B cell (primary cell): ENCODE data around the gene ERN2. TPM values are rescaled to one million over a fixed set of nuclear protein-coding genes. Genes with fewer than 3 reads are reported as not detected.

Experiments used
- ATAC-seq: fragments of 200-7000 bp; cut with Tn5 transposase; one replicate; pipeline ENCODE4 v1.10.0; 2021; ENCODE audit warnings: low read depth, mild to moderate bottlenecking, moderate number of reproducible peaks, moderate library complexity
- CTCF ChIA-PET: fragments of 350-600 bp; sonication (Branson Sonifier 250); formaldehyde crosslinking; loops from one replicate; lab custom pipeline; 2021; ENCODE audit warnings: antibody characterized with exemption, inconsistent platforms; lab: Charles Lee
- POLR2A ChIA-PET: fragments of 350-600 bp; sonication (Branson Sonifier 250); formaldehyde crosslinking; loops from one replicate; lab custom pipeline; 2021; ENCODE audit warnings: antibody characterized with exemption; lab: Charles Lee
- DNase-seq: peaks from one replicate; pipeline ENCODE4 v3.0.0; 2013
- H2AFZ ChIP-seq: 2 replicates; pipeline ENCODE4 v1.6.1; 2012; ENCODE audit warnings: mild to moderate bottlenecking, low read depth, low read length; ENCODE audit not compliant: insufficient read depth, poor library complexity, severe bottlenecking
- H3K27ac ChIP-seq, 2 donors: 1 replicate in 1 of 2; 2 replicates in 1 of 2; pipeline ENCODE4 v1.5.1; 2012 to 2013; ENCODE audit warnings: low read length in 2 of 2, mild to moderate bottlenecking in 2 of 2, moderate library complexity in 1 of 2
- H3K27me3 ChIP-seq, 4 experiments: fragments of 200-600 bp in 1 of 4; sonication (generic) in 1 of 4; replicated peaks in 1 of 4; 1 replicate in 2 of 4; 2 replicates in 2 of 4; pipeline versions ENCODE4 v1.6.1 to v1.7.0; 2013 to 2016; ENCODE audit warnings: low read length in 3 of 4, mild to moderate bottlenecking in 2 of 4, mixed read lengths in 1 of 4, moderate library complexity in 1 of 4; ENCODE audit not compliant: insufficient read depth in 4 of 4, control insufficient read depth in 3 of 4; ENCODE audit errors: control extremely low read depth in 1 of 4
- H3K36me3 ChIP-seq, 2 experiments: replicated peaks in 1 of 2; 1 replicate in 1 of 2; 2 replicates in 1 of 2; pipeline versions ENCODE4 v1.6.1 to v1.7.1; 2013; ENCODE audit warnings: low read length in 1 of 2; ENCODE audit not compliant: insufficient read depth in 2 of 2, control insufficient read depth in 1 of 2; ENCODE audit errors: control extremely low read depth in 1 of 2, extremely low read depth in 1 of 2
- H3K4me1 ChIP-seq, 2 donors: fragments of 200-600 bp in 1 of 2; sonication (generic) in 1 of 2; 1 replicate in 1 of 2; 2 replicates in 1 of 2; pipeline versions ENCODE4 v1.5.1 to v1.6.1; 2013 to 2017; ENCODE audit warnings: low read length in 2 of 2; ENCODE audit not compliant: control insufficient read depth in 2 of 2, insufficient read depth in 2 of 2
- H3K4me2 ChIP-seq: replicated peaks from 2 replicates; pipeline ENCODE3; 2012; ENCODE audit warnings: mild to moderate bottlenecking, low read depth, low read length; ENCODE audit not compliant: poor library complexity, severe bottlenecking
- H3K4me3 ChIP-seq, 5 experiments: fragments of 200-600 bp in 1 of 5; sonication (generic) in 1 of 5; 1 replicate in 3 of 5; 2 replicates in 2 of 5; pipeline versions ENCODE4 v1.5.1 to v1.7.0; 2011 to 2016; ENCODE audit warnings: low read length in 4 of 5, mild to moderate bottlenecking in 4 of 5, low read depth in 2 of 5, control low read depth in 1 of 5, moderate library complexity in 1 of 5; ENCODE audit not compliant: insufficient read depth in 1 of 5; ENCODE audit errors: control extremely low read depth in 1 of 5, extremely low read depth in 1 of 5
- H3K79me2 ChIP-seq: fragments of 200-600 bp; sonication (generic); one replicate; pipeline ENCODE4 v1.6.0; 2016; ENCODE audit warnings: low read length; ENCODE audit not compliant: control insufficient read depth, insufficient read depth
- H3K9ac ChIP-seq: fragments of 200-600 bp; sonication (generic); 2 replicates; pipeline ENCODE4 v1.6.1; 2017; ENCODE audit warnings: mild to moderate bottlenecking, low read length, moderate library complexity
- H3K9me3 ChIP-seq, 3 donors: one replicate each; pipeline versions ENCODE4 v1.6.1 to v1.7.1; 2013; ENCODE audit warnings: low read length in 2 of 3; ENCODE audit not compliant: control insufficient read depth in 2 of 3, insufficient read depth in 1 of 3; ENCODE audit errors: control extremely low read depth in 1 of 3
- H4K20me1 ChIP-seq: 2 replicates; pipeline ENCODE4 v1.6.0; 2012; ENCODE audit warnings: mild to moderate bottlenecking, low read length; ENCODE audit not compliant: insufficient read depth, control insufficient read depth, poor library complexity, severe bottlenecking
- H3K27ac Mint-ChIP-seq: one replicate; pipeline ENCODE4 v1.8.0; 2021; ENCODE audit warnings: mixed read lengths
- H3K27me3 Mint-ChIP-seq: one replicate; pipeline ENCODE4 v1.8.0; 2021; ENCODE audit warnings: mixed read lengths
- H3K4me1 Mint-ChIP-seq: one replicate; pipeline ENCODE4 v1.8.0; 2021; ENCODE audit warnings: mixed read lengths
- H3K4me3 Mint-ChIP-seq: one replicate; pipeline ENCODE4 v1.8.0; 2021; ENCODE audit warnings: mixed read lengths
- H3K9me3 Mint-ChIP-seq: one replicate; pipeline ENCODE4 v1.8.0; 2022; ENCODE audit warnings: mixed read lengths; ENCODE audit not compliant: insufficient read depth
- CTCF ChIP-seq: fragments of 200-600 bp; IDR thresholded peaks from one replicate; pipeline ENCODE4 v1.8.0; 2022; ENCODE audit warnings: antibody characterized with exemption, mild to moderate bottlenecking
- EZH2 ChIP-seq: IDR thresholded peaks from 2 replicates; pipeline ENCODE4 v1.6.1; 2012; ENCODE audit warnings: borderline replicate concordance, low read depth, mild to moderate bottlenecking, moderate library complexity, low read length; ENCODE audit not compliant: insufficient read depth, poor library complexity, severe bottlenecking
- WGBS: methylation state at CpG from one replicate; pipeline ENCODE4 v1.1.5; 2013; ENCODE audit warnings: missing lambda C conversion rate; ENCODE audit not compliant: insufficient coverage; 5-methylcytosine and 5-hydroxymethylcytosine counted together
- intact Hi-C: fragments of 100-400 bp; cut with micrococcal nuclease; formaldehyde crosslinking; loops from one replicate; pipeline ENCODE4 v1.10.0; 2022
- polyA plus RNA-seq: library from polyadenylated mRNA; depleted of rRNA; stranded (reverse); fragments of >200 nt; gene quantifications from 2 replicates; pipeline ENCODE4 v1.2.3, GENCODE V29; 2012
- total RNA-seq, 2 donors: library from RNA; stranded (reverse); fragments of 120-200 nt in 1 of 2; gene quantifications; 1 replicate in 1 of 2; 2 replicates in 1 of 2; pipeline versions ENCODE4 v1.2.3 to v1.2.4, GENCODE V29; 2013 to 2022

The ERN2 gene
- total and polyA plus RNA-seq, 2 donors (not counting 1 experiment from before 2014, with no cell fraction given), result not detected

GRCh38 chr16:23642246-23642774 is 70.7 kb downstream of the ERN2 start:
- peak overlapping the region; percentile 99 for H3K4me3 Mint-ChIP-seq
- Histone ChIP-seq H3K9ac (peak overlapping the region; percentile 97), H3K36me3 (peaks cover 4 to 15% of the 10 kb centered on the region in 2 experiments), H3K4me2 (peak overlapping the region; percentile 85), H3K27ac (peak overlapping the region in 1 of 2 donors; percentile 84), H3K27me3 (no peaks in the 10 kb centered on the region), H3K4me3 (peak overlapping the region in 4 of 5 experiments; percentile 89 to 100 (median 95)), H3K79me2 (peaks cover 59% of the 10 kb centered on the region), H3K4me1 (peaks cover 13 to 20% of the 10 kb centered on the region in 2 donors), H3K9me3 (no peaks in the 10 kb centered on the region), H4K20me1 (no peaks in the 10 kb centered on the region), H2AFZ (peak overlapping the region; percentile 92)
- intact Hi-C loops, result no loop called here
- no peak for ATAC-seq
- peak; percentile 12 for DNase-seq
- H3K4me1 Mint-ChIP-seq, result peaks cover 39% of the 10 kb centered on the region
- H3K9me3 Mint-ChIP-seq, result no peaks in the 10 kb centered on the region
- H3K27ac Mint-ChIP-seq, result peak overlapping the region; percentile 98
- whole genome bisulfite sequencing, result 57% methylated on average over 3 of the region's 14 CpGs
- no peaks in the 10 kb centered on the region for H3K27me3 Mint-ChIP-seq
- POLR2A ChIA-PET, result interaction anchor here (0.6 to 0.7 kb wide), 2 partner anchors 258 to 1920 kb away, joined by 3 to 6 read pairs; no protein-coding TSS in a partner anchor
- CTCF ChIA-PET, result interaction anchor here (0.7 to 1.3 kb wide), 3 partner anchors 85 to 610 kb away, joined by 3 to 5 read pairs (median 3); partner anchors contain the start of gene UBFD1
- TF ChIP-seq CTCF (no peak), EZH2 (no peak)
